ENCODE measurements around the gene RASGRF2. TPM values are rescaled to one million over a fixed set of nuclear protein-coding genes. Genes with fewer than 3 reads are reported as not detected.

RASGRF2 gene
- polyA plus RNA-seq, 2 donors = 0.40 to 0.69 TPM

- H3K36me3 ChIP-seq (ENCODE audit: control insufficient read depth in 2 of 2, insufficient read depth in 2 of 2, low read length in 1 of 2) = no peaks in the 10 kb centered on the region
- H3K27ac ChIP-seq (ENCODE audit: low read depth in 2 of 2, low read length in 1 of 2) = no peak overlapping the region
- 75 to 83% methylated on average over 3 of the region's 3 CpGs for WGBS, 2 donors
- H3K4me3 ChIP-seq (ENCODE audit: low read depth in 1 of 2, low read length in 2 of 2) = no peak overlapping the region
- H3K9me3 ChIP-seq (ENCODE audit: control insufficient read depth in 2 of 2, insufficient read depth in 1 of 2, low read depth in 1 of 2, low read length in 1 of 2) = no peaks in the 10 kb centered on the region
- H3K27me3 ChIP-seq (ENCODE audit: control insufficient read depth in 1 of 2, insufficient read depth in 2 of 2, low read length in 2 of 2) = no peaks in the 10 kb centered on the region
- no peaks in the 10 kb centered on the region for H3K4me1 ChIP-seq (ENCODE audit: control insufficient read depth in 2 of 2, insufficient read depth in 2 of 2, low read length in 1 of 2)
Measured at GRCh38 chr5:80926979-80927656, 33.0 kb upstream of the RASGRF2 start.

- Histone ChIP-seq H3K36me3 (ENCODE audit: control insufficient read depth in 2 of 2, insufficient read depth in 2 of 2, low read length in 1 of 2) (no peaks in the 10 kb centered on the region), H3K9me3 (ENCODE audit: control insufficient read depth in 2 of 2, insufficient read depth in 1 of 2, low read depth in 1 of 2, low read length in 1 of 2) (no peaks in the 10 kb centered on the region), H3K4me3 (ENCODE audit: low read depth in 1 of 2, low read length in 2 of 2) (no peak overlapping the region), H3K27ac (ENCODE audit: low read depth in 2 of 2, low read length in 1 of 2) (no peak overlapping the region), H3K27me3 (ENCODE audit: control insufficient read depth in 1 of 2, insufficient read depth in 2 of 2, low read length in 2 of 2) (no peaks in the 10 kb centered on the region), H3K4me1 (ENCODE audit: control insufficient read depth in 2 of 2, insufficient read depth in 2 of 2, low read length in 1 of 2) (no peaks in the 10 kb centered on the region)
- 63% methylated on average over 2 of the region's 2 CpGs for WGBS, 2 donors
Measured at GRCh38 chr5:80928073-80928472, 32.1 kb upstream of the RASGRF2 start.

GRCh38 chr5:80930940-80931339 lies 29.2 kb upstream of the RASGRF2 start:
- no peaks in the 10 kb centered on the region for H3K27me3 ChIP-seq (ENCODE audit: control insufficient read depth in 1 of 2, insufficient read depth in 2 of 2, low read length in 2 of 2)
- H3K9me3 ChIP-seq (ENCODE audit: control insufficient read depth in 2 of 2, insufficient read depth in 1 of 2, low read depth in 1 of 2, low read length in 1 of 2) = no peaks in the 10 kb centered on the region
- H3K4me3 ChIP-seq (ENCODE audit: low read depth in 1 of 2, low read length in 2 of 2) = no peak overlapping the region
- 79 to 84% methylated on average over 3 of the region's 3 CpGs for WGBS, 2 donors
- no peak overlapping the region for H3K27ac ChIP-seq (ENCODE audit: low read depth in 2 of 2, low read length in 1 of 2)
- no peaks in the 10 kb centered on the region for H3K36me3 ChIP-seq (ENCODE audit: control insufficient read depth in 2 of 2, insufficient read depth in 2 of 2, low read length in 1 of 2)
- H3K4me1 ChIP-seq (ENCODE audit: control insufficient read depth in 2 of 2, insufficient read depth in 2 of 2, low read length in 1 of 2) = no peaks in the 10 kb centered on the region

DNA sequence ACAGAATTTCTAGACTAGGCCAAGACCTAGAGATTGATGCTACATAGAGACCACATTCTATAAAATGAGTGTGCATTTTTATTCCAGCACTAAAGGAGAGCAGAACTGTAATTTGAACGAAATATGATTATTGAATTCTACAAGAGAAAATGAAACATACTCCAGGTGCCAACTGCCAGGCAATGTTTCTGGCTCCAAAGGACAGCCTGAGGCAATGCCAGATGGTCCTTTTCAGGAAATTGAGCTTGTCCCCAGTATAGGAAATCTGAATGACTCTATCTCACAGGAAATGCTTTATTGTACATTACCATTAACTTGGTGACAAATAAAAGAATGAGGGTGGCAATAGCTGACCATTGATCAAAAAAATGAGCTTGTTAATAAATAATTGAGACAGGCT lies 28.8 kb upstream of the RASGRF2 start:
- Histone ChIP-seq H3K4me3 (ENCODE audit: low read depth in 1 of 2, low read length in 2 of 2) (no peak overlapping the region), H3K27ac (ENCODE audit: low read depth in 2 of 2, low read length in 1 of 2) (no peak overlapping the region), H3K36me3 (ENCODE audit: control insufficient read depth in 2 of 2, insufficient read depth in 2 of 2, low read length in 1 of 2) (no peaks in the 10 kb centered on the region), H3K27me3 (ENCODE audit: control insufficient read depth in 1 of 2, insufficient read depth in 2 of 2, low read length in 2 of 2) (no peaks in the 10 kb centered on the region), H3K4me1 (ENCODE audit: control insufficient read depth in 2 of 2, insufficient read depth in 2 of 2, low read length in 1 of 2) (no peaks in the 10 kb centered on the region), H3K9me3 (ENCODE audit: control insufficient read depth in 2 of 2, insufficient read depth in 1 of 2, low read depth in 1 of 2, low read length in 1 of 2) (no peaks in the 10 kb centered on the region)
- WGBS, 2 donors = 68 to 73% methylated on average over 1 of the region's 1 CpG

- Histone ChIP-seq H3K9me3 (ENCODE audit: control insufficient read depth in 2 of 2, insufficient read depth in 1 of 2, low read depth in 1 of 2, low read length in 1 of 2) (no peaks in the 10 kb centered on the region), H3K4me3 (ENCODE audit: low read depth in 1 of 2, low read length in 2 of 2) (no peak overlapping the region), H3K27ac (ENCODE audit: low read depth in 2 of 2, low read length in 1 of 2) (no peak overlapping the region), H3K4me1 (ENCODE audit: control insufficient read depth in 2 of 2, insufficient read depth in 2 of 2, low read length in 1 of 2) (no peaks in the 10 kb centered on the region), H3K36me3 (ENCODE audit: control insufficient read depth in 2 of 2, insufficient read depth in 2 of 2, low read length in 1 of 2) (no peaks in the 10 kb centered on the region), H3K27me3 (ENCODE audit: control insufficient read depth in 1 of 2, insufficient read depth in 2 of 2, low read length in 2 of 2) (no peaks in the 10 kb centered on the region)
- WGBS, 2 donors = 96% methylated on average over 2 of the region's 2 CpGs
Measured at GRCh38 chr5:80933036-80933435, 27.1 kb upstream of the RASGRF2 start.

GRCh38 chr5:80934751-80935150 lies 25.4 kb upstream of the RASGRF2 start:
- H3K36me3 ChIP-seq (ENCODE audit: control insufficient read depth in 2 of 2, insufficient read depth in 2 of 2, low read length in 1 of 2) = no peaks in the 10 kb centered on the region
- no peaks in the 10 kb centered on the region for H3K9me3 ChIP-seq (ENCODE audit: control insufficient read depth in 2 of 2, insufficient read depth in 1 of 2, low read depth in 1 of 2, low read length in 1 of 2)
- H3K27me3 ChIP-seq (ENCODE audit: control insufficient read depth in 1 of 2, insufficient read depth in 2 of 2, low read length in 2 of 2) = no peaks in the 10 kb centered on the region
- no peak overlapping the region for H3K27ac ChIP-seq (ENCODE audit: low read depth in 2 of 2, low read length in 1 of 2)
- H3K4me3 ChIP-seq (ENCODE audit: low read depth in 1 of 2, low read length in 2 of 2) = no peak overlapping the region
- WGBS, 2 donors = 82 to 90% methylated on average over 4 of the region's 4 CpGs
- H3K4me1 ChIP-seq (ENCODE audit: control insufficient read depth in 2 of 2, insufficient read depth in 2 of 2, low read length in 1 of 2) = no peaks in the 10 kb centered on the region

- no peak overlapping the region for H3K4me3 ChIP-seq (ENCODE audit: low read depth in 1 of 2, low read length in 2 of 2)
- no peaks in the 10 kb centered on the region for H3K9me3 ChIP-seq (ENCODE audit: control insufficient read depth in 2 of 2, insufficient read depth in 1 of 2, low read depth in 1 of 2, low read length in 1 of 2)
- WGBS, 2 donors = 49 to 53% methylated on average over 3 of the region's 3 CpGs
- H3K27me3 ChIP-seq (ENCODE audit: control insufficient read depth in 1 of 2, insufficient read depth in 2 of 2, low read length in 2 of 2) = no peaks in the 10 kb centered on the region
- H3K36me3 ChIP-seq (ENCODE audit: control insufficient read depth in 2 of 2, insufficient read depth in 2 of 2, low read length in 1 of 2) = no peaks in the 10 kb centered on the region
- H3K27ac ChIP-seq (ENCODE audit: low read depth in 2 of 2, low read length in 1 of 2) = no peak overlapping the region
- no peaks in the 10 kb centered on the region for H3K4me1 ChIP-seq (ENCODE audit: control insufficient read depth in 2 of 2, insufficient read depth in 2 of 2, low read length in 1 of 2)
Measured at GRCh38 chr5:80935811-80936385, 24.3 kb upstream of the RASGRF2 start.

DNA sequence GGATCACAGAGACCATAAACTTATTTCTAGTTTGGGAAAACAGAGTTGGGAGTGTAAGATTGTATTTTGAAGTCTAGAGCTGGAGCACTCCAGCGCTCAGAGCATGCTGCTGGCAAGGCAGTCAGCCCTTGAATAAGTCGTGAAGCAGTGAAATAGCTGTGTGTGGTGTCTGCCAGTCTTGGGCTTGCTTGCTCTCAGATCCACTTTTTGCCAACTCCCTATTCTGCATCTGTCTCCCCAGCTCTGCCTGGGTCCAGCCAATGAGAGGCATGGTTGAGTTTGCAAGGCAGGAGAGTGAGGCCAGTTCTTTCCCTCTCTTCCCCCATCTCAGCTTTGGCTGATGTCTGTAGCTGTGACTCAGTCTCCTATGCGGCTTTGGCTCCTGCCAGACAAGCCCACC lies 23.3 kb upstream of the RASGRF2 start:
- H3K36me3 ChIP-seq (ENCODE audit: control insufficient read depth in 2 of 2, insufficient read depth in 2 of 2, low read length in 1 of 2) = no peaks in the 10 kb centered on the region
- 83 to 90% methylated on average over 3 of the region's 3 CpGs for WGBS, 2 donors
- H3K27ac ChIP-seq (ENCODE audit: low read depth in 2 of 2, low read length in 1 of 2) = no peak overlapping the region
- H3K4me1 ChIP-seq (ENCODE audit: control insufficient read depth in 2 of 2, insufficient read depth in 2 of 2, low read length in 1 of 2) = no peaks in the 10 kb centered on the region
- no peak overlapping the region for H3K4me3 ChIP-seq (ENCODE audit: low read depth in 1 of 2, low read length in 2 of 2)
- no peaks in the 10 kb centered on the region for H3K27me3 ChIP-seq (ENCODE audit: control insufficient read depth in 1 of 2, insufficient read depth in 2 of 2, low read length in 2 of 2)
- no peaks in the 10 kb centered on the region for H3K9me3 ChIP-seq (ENCODE audit: control insufficient read depth in 2 of 2, insufficient read depth in 1 of 2, low read depth in 1 of 2, low read length in 1 of 2)

DNA sequence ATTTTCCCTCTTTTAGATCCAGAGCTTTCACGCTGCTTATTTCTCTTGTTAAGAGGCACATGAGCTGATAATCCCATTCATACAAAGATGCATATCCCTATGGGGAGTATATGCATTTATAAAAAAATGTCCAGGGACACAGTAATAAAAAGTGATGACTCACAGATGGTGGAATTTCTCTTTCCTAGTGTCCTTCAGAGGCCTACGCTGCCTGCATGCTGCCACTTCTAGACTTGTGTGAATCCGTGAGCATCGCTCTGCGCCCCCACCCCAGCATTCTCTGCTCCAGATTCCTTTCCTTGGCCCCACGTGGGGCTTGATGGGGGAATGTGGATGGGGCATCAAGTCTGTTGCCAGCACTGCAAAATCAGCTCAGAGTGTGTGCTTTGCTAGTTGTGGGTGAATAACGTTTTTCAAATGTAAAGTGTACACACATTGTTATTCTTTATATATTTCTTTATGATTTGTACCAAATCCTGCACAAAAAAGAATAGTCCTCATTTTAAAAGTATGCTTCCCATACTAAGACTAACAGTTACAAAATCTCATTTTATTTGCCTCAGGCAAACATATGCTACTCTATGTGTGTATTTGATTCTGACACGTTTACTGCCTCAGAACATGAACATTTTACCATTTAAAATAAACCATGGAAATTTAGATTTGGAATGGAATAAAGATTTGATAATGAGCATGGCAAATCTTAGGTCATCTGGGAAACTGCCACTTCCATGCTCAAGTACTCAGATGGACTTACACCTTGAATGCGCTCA lies 22.4 kb upstream of the RASGRF2 start:
- Histone ChIP-seq H3K27me3 (ENCODE audit: control insufficient read depth in 1 of 2, insufficient read depth in 2 of 2, low read length in 2 of 2) (no peaks in the 10 kb centered on the region), H3K36me3 (ENCODE audit: control insufficient read depth in 2 of 2, insufficient read depth in 2 of 2, low read length in 1 of 2) (no peaks in the 10 kb centered on the region), H3K4me3 (ENCODE audit: low read depth in 1 of 2, low read length in 2 of 2) (no peak overlapping the region), H3K9me3 (ENCODE audit: control insufficient read depth in 2 of 2, insufficient read depth in 1 of 2, low read depth in 1 of 2, low read length in 1 of 2) (no peaks in the 10 kb centered on the region), H3K27ac (ENCODE audit: low read depth in 2 of 2, low read length in 1 of 2) (no peak overlapping the region), H3K4me1 (ENCODE audit: control insufficient read depth in 2 of 2, insufficient read depth in 2 of 2, low read length in 1 of 2) (no peaks in the 10 kb centered on the region)
- WGBS, 2 donors = 78 to 81% methylated on average over 9 of the region's 9 CpGs
